PC-3 (cell line): Measurements from ENCODE around the gene CDA. TPM values are rescaled to one million over a fixed set of nuclear protein-coding genes. Genes with fewer than 3 reads are reported as not detected.

Source experiments
- ATAC-seq: fragments of 200-7000 bp; cut with Tn5 transposase; 2 replicates; pipeline ENCODE4 v1.9.1; 2020; ENCODE audit warnings: mild to moderate bottlenecking, moderate library complexity
- BruUV-seq: library from RNA; stranded (reverse); fragments of 400-500 nt; replicated peaks from 2 replicates; lab custom pipeline; 2021; lab: Mats Ljungman, UMichigan
- CTCF ChIA-PET: fragments of 300-600 bp; sonication (Branson Sonifier 250); formaldehyde crosslinking; loops from one replicate; lab custom pipeline; 2022; ENCODE audit warnings: antibody characterized with exemption; lab: Charles Lee
- POLR2A ChIA-PET: fragments of 300-600 bp; sonication (Branson Sonifier 250); formaldehyde crosslinking; loops from one replicate; lab custom pipeline; 2022; ENCODE audit warnings: antibody characterized with exemption; ENCODE audit not compliant: unreplicated experiment; lab: Charles Lee
- DNase-seq: peaks from one replicate; pipeline ENCODE4 v3.0.0-alpha.2; 2015
- H2AFZ ChIP-seq: fragments of 300-600 bp; sonication (generic); 2 replicates; pipeline ENCODE4 v1.6.0; 2016; ENCODE audit warnings: antibody characterized with exemption, low read length
- H3F3A ChIP-seq: fragments of 300-600 bp; sonication (generic); one replicate; pipeline ENCODE4 v1.6.0; 2017; ENCODE audit warnings: antibody characterized with exemption, low read length, control low read depth, mild to moderate bottlenecking; ENCODE audit not compliant: unreplicated experiment
- H3K27ac ChIP-seq: fragments of 300-600 bp; sonication (generic); 2 replicates; pipeline ENCODE4 v1.5.1; 2016; ENCODE audit warnings: mild to moderate bottlenecking, low read length
- H3K27me3 ChIP-seq: fragments of 300-600 bp; sonication (generic); 2 replicates; pipeline ENCODE4 v1.6.1; 2016; ENCODE audit warnings: low read length, mixed read lengths
- H3K36me3 ChIP-seq: fragments of 300-600 bp; sonication (generic); 2 replicates; pipeline ENCODE4 v1.6.1; 2016; ENCODE audit warnings: low read depth, mixed run types, low read length, mixed read lengths
- H3K4me1 ChIP-seq: fragments of 300-600 bp; sonication (generic); 2 replicates; pipeline ENCODE4 v1.5.1; 2016; ENCODE audit warnings: low read length; ENCODE audit not compliant: insufficient read depth
- H3K4me2 ChIP-seq: fragments of 300-600 bp; sonication (generic); 2 replicates; pipeline ENCODE4 v1.6.0; 2016; ENCODE audit warnings: low read length
- H3K4me3 ChIP-seq: fragments of 300-600 bp; sonication (generic); 2 replicates; pipeline ENCODE4 v1.5.1; 2016; ENCODE audit warnings: mild to moderate bottlenecking, low read length, mixed read lengths
- H3K79me2 ChIP-seq: fragments of 300-600 bp; sonication (generic); 2 replicates; pipeline ENCODE4 v1.6.1; 2017; ENCODE audit warnings: low read length, mixed read lengths
- H3K9ac ChIP-seq: fragments of 300-600 bp; sonication (generic); 2 replicates; pipeline ENCODE4 v1.6.0; 2016; ENCODE audit warnings: mild to moderate bottlenecking, low read length
- H3K9me2 ChIP-seq: fragments of 300-600 bp; sonication (generic); replicated peaks from 2 replicates; pipeline ENCODE4 v1.6.1; 2016; ENCODE audit warnings: mixed run types, low read length, mixed read lengths
- H3K9me3 ChIP-seq: fragments of 300-600 bp; sonication (generic); 2 replicates; pipeline ENCODE4 v1.6.1; 2016; ENCODE audit warnings: low read length, mixed read lengths
- H4K20me1 ChIP-seq: fragments of 300-600 bp; sonication (generic); 2 replicates; pipeline ENCODE4 v1.6.1; 2016; ENCODE audit warnings: low read length, mixed read lengths
- CTCF ChIP-seq: fragments of 300-600 bp; sonication (generic); conservative IDR thresholded peaks from 2 replicates; pipeline ENCODE4 v1.5.1; 2017; ENCODE audit warnings: antibody characterized with exemption, low read depth, mild to moderate bottlenecking, low read length
- EZH2 ChIP-seq: fragments of 300-600 bp; sonication (generic); IDR thresholded peaks from one replicate; pipeline ENCODE4 v1.6.1; 2017; ENCODE audit warnings: antibody characterized with exemption, mild to moderate bottlenecking, low read length; ENCODE audit not compliant: unreplicated experiment
- EZH2phosphoT487 ChIP-seq: fragments of 300-600 bp; sonication (generic); IDR thresholded peaks from 2 replicates; pipeline ENCODE4 v1.6.1; 2018; ENCODE audit warnings: mild to moderate bottlenecking, antibody characterized with exemption, low read length, borderline replicate concordance
- intact Hi-C: fragments of 100-400 bp; cut with micrococcal nuclease; formaldehyde crosslinking; loops from 2 replicates; pipeline ENCODE4 v1.9.0; 2023
- total RNA-seq: library from RNA; depleted of rRNA; stranded (reverse); fragments of >200 nt; gene quantifications from 2 replicates; pipeline ENCODE4 v1.2.3, GENCODE V29; 2014

The CDA gene
- total RNA-seq, 1 experiment from 2014 or later: 36.3 TPM

DNA sequence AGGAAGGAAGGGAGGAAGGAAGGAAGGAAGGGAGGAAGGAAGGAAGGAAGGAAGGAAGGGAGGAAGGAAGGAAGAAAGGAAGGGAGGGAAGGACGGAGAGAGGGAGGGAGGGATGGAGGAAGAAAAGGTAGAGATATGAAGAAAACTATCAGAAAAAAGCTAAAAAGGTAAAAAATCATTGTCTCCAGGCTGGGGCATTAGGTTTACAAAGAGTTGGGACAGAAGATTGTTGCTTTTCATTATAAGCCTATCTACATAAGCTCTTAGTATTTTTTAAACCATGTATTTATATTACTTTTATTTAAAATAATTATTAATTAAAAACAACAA is 37.2 kb downstream of the CDA start:
- Histone ChIP-seq H3K4me1 (no peaks in the 10 kb centered on the region), H3K4me2 (no peak overlapping the region), H2AFZ (no peak overlapping the region), H3K4me3 (no peak overlapping the region), H3K79me2 (no peaks in the 10 kb centered on the region), H3K9ac (no peak overlapping the region), H3F3A (no peaks in the 10 kb centered on the region), H3K27me3 (no peaks in the 10 kb centered on the region), H3K9me2 (no peaks in the 10 kb centered on the region), H4K20me1 (no peaks in the 10 kb centered on the region), H3K27ac (no peak overlapping the region), H3K36me3 (no peaks in the 10 kb centered on the region), H3K9me3 (no peaks in the 10 kb centered on the region)
- no TSS peak for BruUV-seq
- TF ChIP-seq EZH2 (no peak), CTCF (no peak), EZH2phosphoT487 (no peak)
- CTCF ChIA-PET: no interaction called here
- ATAC-seq: no peak
- intact Hi-C loops: no loop called here
- POLR2A ChIA-PET: no interaction called here
- DNase-seq: no peak

GRCh38 chr1:20626524-20626923 is 37.6 kb downstream of the CDA start:
- Histone ChIP-seq H3K9me3 (no peaks in the 10 kb centered on the region), H3K9me2 (no peaks in the 10 kb centered on the region), H3K27ac (no peak overlapping the region), H3K4me2 (no peak overlapping the region), H4K20me1 (no peaks in the 10 kb centered on the region), H3K27me3 (no peaks in the 10 kb centered on the region), H3K4me3 (no peak overlapping the region), H3F3A (no peaks in the 10 kb centered on the region), H2AFZ (no peak overlapping the region), H3K9ac (no peak overlapping the region), H3K79me2 (no peaks in the 10 kb centered on the region), H3K36me3 (no peaks in the 10 kb centered on the region), H3K4me1 (no peaks in the 10 kb centered on the region)
- DNase-seq (no peak), ATAC-seq (no peak; the same call in 1 of the 2 replicates)
- CTCF ChIA-PET: no interaction called here
- TF ChIP-seq CTCF: no peak
- TF ChIP-seq EZH2phosphoT487: no peak
- TF ChIP-seq EZH2: no peak
- BruUV-seq: no TSS peak
- intact Hi-C loops: no loop called here
- POLR2A ChIA-PET: no interaction called here

DNA sequence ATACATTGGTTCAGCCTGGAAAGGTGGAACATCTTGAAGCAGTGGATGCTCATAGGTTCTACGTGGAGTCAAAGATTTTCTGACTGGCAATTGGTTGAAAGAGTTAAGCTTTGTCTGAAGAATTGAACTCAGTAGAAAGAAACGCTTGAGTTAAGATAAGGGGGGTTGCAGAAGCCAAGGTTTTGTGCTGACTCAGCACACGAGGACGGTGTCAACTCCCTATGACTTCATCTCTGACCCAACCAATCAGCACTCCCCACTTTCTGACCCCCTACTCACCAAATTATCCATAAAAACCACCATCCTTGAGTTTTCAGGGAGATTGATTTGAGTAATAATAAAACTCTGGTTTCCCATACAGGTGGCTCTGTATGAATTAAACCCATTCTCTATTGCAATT is 41.8 kb downstream of the CDA start:
- no peak for ATAC-seq
- no peak for DNase-seq
- CTCF ChIA-PET: no interaction called here
- no peaks in the 10 kb centered on the region for H3K27me3 ChIP-seq
- H3K79me2 ChIP-seq: peaks cover 13% of the 10 kb centered on the region
- no peaks in the 10 kb centered on the region for H3K9me3 ChIP-seq
- no peaks in the 10 kb centered on the region for H4K20me1 ChIP-seq
- peaks cover 18% of the 10 kb centered on the region for H3K4me1 ChIP-seq
- H3F3A ChIP-seq: no peaks in the 10 kb centered on the region
- no peak for TF ChIP-seq CTCF
- TF ChIP-seq EZH2: no peak
- no peak for TF ChIP-seq EZH2phosphoT487
- H2AFZ ChIP-seq: no peak overlapping the region
- no TSS peak for BruUV-seq
- POLR2A ChIA-PET: no interaction called here
- H3K9ac ChIP-seq: no peak overlapping the region
- H3K4me2 ChIP-seq: no peak overlapping the region
- H3K27ac ChIP-seq: no peak overlapping the region
- no peak overlapping the region for H3K4me3 ChIP-seq
- H3K36me3 ChIP-seq: no peaks in the 10 kb centered on the region
- H3K9me2 ChIP-seq: no peaks in the 10 kb centered on the region
- intact Hi-C loops: no loop called here
